C4-2B (cell line): ENCODE data around the gene SRGAP2.
"Not testable (repeated sequence)": the region's sequence is repeated elsewhere in the genome, so short reads cannot be mapped to it uniquely, and the experiment has no call there.

Experiments used
- H3K27ac ChIP-seq: fragments of 450-650 bp; 2 replicates; pipeline ENCODE4 v1.5.1; 2017

SRGAP2 gene

GRCh38 chr1:206202789-206203363 lies 465 bp upstream of the SRGAP2 start, which contains the start of gene FAM72A:
Gene FAM72A, minus strand, starts transcription at chr1:206202839. Its CDS starts 814 bp downstream, at chr1:206202025.
- not testable (repeated sequence) for H3K27ac ChIP-seq

DNA sequence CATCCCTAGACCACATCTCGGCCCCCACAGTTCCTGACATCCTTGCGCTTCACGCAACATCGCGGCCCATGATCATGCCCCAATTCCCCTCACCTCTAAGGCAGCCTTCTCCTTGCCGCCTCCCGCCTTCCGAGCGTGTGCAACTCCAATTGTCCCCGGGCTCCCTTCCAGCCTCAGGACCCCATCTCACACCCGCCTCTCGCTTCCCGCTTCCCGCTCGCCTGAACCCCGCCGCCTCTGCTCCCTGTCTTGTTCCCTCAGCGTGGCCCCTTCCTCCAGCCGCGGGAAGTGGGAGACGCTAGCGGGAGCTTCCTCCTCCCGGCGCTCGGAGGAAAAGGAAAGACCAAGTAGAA lies 794 bp downstream of the SRGAP2 start:
- not testable (repeated sequence) for H3K27ac ChIP-seq

DNA sequence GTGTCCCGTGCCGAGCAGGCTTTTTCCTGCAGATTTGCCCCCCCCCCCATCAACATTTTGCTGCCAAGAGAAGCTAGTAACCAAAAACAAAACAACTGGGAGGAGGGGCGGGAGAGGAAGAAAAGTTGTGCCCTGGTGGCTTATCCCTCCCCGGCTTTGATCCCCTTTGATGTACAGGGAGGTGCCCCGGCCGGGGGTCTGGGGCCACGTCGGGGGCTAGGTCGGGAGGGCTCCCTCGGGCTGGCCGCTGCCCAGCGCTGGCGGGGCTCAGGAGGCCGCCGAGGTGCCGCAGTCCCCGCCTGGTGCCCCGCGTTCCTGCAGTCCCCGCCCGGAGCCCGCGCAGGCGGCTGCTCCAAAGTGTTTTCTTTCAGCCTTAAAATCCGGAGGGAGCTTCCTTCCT lies 1.5 kb downstream of the SRGAP2 start:
- H3K27ac ChIP-seq: not testable (repeated sequence)

DNA sequence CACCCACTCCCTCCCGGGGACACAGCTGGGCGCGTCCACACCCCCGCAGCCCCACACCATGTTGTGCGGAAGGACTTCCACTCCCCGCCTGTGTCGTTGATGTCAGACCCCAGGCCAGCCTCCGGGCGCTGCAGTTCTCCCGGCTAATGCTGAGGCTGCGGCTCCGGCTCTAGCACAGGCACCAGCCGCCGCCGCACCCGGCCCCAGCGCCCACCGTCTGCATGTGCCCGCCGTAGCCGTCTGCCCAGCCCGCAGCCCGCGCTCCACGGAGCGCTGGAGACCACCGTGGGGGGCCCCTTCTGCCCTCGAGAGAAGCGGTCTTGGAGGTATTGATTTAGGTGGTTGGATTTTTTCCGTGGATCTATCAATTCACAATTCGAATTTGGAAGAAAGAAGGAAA lies 2.2 kb downstream of the SRGAP2 start:
- H3K27ac ChIP-seq: not testable (repeated sequence)

- H3K27ac ChIP-seq: not testable (repeated sequence)
These were observed 7.5 kb downstream of the SRGAP2 start for GRCh38 chr1:206210802-206211201.

DNA sequence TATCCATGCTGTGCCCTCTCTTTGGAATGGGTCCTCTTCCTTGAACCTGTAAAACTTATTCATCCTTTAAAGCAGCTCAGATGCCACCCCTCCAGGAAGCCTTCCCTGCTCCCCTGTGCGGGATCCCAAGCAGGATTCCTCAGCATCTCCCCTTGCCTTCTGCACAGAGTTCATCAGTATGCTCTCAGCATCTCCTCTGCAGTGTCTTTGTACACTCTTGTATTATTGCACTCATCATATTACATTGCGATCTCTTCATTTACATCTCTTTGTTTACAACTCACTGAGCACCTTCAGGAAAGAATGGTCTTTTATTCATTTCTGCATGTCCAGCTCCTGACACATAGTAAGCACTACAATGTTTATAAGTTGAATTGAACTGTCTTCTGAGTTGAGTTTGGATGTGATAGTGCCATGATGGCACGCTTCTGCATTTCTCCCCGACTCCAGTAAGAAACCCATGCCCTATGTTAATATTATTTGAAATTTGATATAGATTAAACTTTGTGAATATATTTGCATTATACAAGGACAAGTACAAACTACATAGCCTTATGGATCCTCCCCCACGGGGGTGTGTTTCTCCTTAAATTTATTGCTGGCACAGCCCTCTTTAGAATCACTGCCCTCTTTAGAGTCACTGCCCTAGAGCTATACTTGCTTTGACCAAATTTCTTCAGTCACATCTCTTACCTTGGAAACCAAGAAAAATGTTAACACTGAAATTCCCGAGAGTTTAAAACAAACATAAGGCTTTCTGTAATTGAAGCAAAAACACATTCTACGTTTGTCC lies 12.5 kb downstream of the SRGAP2 start:
- not testable (repeated sequence) for H3K27ac ChIP-seq

- not testable (repeated sequence) for H3K27ac ChIP-seq
These were observed 14.9 kb downstream of the SRGAP2 start for GRCh38 chr1:206218285-206218684.

DNA sequence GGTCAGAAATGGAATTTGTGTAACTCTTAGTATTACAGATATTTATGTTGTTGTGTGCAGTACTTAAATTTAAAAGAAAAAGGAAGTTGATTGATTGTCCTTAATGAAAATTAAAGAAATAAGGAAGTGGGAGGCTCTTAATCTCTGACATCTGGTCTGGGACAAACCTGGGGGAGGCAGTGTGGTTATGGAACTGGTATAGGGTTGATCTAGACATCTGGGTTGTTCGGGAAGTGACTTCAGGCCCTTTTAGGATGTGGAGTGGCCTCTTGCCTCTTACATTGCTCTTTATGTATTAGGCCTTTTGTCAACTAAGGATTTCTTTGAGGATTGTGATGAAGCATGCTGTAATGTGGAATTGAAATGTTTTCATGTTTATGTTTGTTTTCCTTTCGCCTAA lies 15.4 kb downstream of the SRGAP2 start:
- not testable (repeated sequence) for H3K27ac ChIP-seq

- H3K27ac ChIP-seq: not testable (repeated sequence)
These were observed 16.4 kb downstream of the SRGAP2 start for GRCh38 chr1:206219514-206220331.

GRCh38 chr1:206220332-206221000 lies 17.1 kb downstream of the SRGAP2 start:
- not testable (repeated sequence) for H3K27ac ChIP-seq

DNA sequence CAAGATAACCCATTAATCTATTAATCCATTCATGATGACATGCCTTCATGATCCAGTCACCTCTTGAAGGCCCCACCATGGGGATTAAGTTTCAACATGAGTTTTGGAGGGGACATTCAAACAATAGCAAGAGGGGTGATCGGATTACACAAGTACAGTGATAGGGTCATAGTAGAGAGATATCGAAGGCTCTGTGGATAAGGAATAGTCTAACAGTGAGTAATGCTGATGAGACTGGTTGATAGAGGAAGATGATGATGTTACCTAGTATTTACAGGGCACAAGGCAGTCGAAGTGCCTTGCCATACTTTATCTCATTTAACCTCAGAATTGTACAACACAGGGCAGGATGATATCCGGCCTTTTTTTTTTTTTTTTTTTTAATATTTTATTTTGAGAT lies 18.2 kb downstream of the SRGAP2 start:
- H3K27ac ChIP-seq: not testable (repeated sequence)

- H3K27ac ChIP-seq: not testable (repeated sequence)
These were observed 20.9 kb downstream of the SRGAP2 start for GRCh38 chr1:206224190-206224776.

- H3K27ac ChIP-seq: not testable (repeated sequence)
These were observed 22.0 kb downstream of the SRGAP2 start for GRCh38 chr1:206225386-206225785.

DNA sequence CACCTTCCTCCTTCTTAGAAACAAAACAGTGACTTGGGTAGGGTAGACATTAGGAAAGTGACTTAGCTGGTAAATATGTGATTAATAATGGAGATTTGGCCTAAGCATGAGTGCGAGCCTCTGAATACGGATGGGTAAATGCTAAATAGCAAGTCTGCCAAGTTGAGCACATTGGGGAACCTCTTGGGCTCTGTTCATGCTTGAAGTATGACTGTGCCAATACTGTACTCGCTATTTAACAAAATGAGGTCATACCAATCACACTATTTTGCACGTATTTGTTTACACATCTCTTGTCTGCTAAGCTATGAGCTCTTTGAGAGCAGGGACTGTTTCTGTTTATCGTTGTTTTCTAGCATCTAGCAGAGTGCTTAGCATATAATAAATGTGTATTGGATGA lies 23.5 kb downstream of the SRGAP2 start:
- not testable (repeated sequence) for H3K27ac ChIP-seq

DNA sequence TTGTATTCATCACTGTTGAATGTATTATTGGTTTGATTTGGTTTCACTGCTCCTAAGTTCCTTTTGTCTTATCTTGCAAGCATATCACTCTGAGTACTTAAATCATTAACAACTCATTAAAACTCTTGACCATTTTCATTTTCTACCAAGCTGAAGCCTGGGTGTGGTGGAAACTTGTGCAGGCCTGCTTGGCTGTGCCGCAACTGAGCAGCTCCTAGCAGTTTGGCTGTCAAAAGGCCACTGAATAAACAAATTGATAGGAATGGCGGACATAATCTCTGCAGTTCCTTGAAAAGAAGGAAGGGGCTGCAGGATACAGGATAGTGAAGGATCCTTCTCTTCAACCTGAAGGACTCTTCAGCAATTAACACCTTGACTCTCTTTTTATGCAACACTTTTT lies 25.9 kb downstream of the SRGAP2 start:
- H3K27ac ChIP-seq: not testable (repeated sequence)

- not testable (repeated sequence) for H3K27ac ChIP-seq
These were observed 28.6 kb downstream of the SRGAP2 start for GRCh38 chr1:206231989-206232388.

DNA sequence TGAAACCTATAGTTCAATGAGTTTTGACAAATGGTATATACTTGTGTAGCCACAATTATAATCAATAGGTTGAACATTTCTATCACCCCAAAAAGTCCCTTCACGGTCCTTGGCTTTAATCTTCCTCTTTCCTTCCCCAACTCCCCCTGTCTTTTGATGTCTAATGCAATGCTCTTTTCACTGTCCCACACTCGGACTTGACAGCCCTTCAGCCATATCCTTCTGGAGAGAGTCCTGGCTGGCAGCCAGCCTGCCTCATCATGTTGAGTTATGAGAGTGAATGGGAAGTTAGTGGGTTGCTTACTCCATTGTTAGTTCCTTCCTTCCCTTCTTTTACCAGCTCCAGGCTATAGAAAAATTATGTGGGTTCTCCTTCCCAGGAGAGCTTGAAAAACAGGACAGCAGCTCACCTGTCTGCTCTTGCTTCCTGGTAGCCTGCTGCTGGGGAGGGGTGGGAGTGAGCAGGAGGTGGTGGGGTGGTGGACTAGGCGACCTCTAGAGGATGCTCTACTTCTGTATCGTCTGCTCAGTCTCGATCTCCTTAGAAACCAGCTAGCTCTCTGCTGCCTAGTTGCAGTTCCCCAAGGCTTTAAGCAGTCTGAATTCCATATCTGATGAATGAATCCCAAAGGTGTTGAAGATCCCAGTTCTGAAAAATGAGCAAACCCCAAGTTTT lies 29.8 kb downstream of the SRGAP2 start:
- H3K27ac ChIP-seq: not testable (repeated sequence)

DNA sequence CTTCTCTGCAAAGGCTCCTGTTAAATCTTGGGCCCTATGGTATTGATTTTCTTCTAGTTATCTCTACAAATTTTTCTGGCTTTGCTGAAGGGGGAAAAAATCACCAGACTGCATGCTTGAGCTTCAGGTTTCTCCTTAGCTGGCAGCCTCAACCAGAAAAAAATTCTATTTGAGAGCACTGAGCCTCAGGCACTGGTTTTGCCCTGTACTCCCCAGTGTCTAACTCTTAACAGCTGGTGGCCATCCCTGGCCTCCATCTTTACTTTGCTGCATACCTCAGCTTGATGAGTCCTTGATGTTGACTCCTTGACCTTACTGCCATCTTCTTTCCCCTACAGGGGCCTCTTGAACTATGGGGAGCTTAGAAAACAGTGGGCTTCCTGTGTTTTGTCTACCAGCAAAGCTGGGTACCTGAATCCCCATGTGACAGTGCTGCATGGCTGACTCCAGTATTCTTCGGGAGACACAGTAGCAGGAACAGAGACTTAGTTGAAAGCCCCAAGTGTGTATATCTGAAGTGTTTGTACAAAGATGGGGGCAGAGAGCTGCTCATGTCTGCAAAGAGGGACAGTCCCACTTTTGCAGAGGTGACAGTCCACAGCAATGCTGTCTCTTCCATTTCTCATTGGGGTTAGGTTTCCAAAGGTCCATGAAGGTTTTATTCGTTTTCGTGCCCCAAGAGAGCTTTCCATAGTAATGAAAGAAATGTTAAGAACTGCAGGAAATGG lies 31.0 kb downstream of the SRGAP2 start:
- not testable (repeated sequence) for H3K27ac ChIP-seq

DNA sequence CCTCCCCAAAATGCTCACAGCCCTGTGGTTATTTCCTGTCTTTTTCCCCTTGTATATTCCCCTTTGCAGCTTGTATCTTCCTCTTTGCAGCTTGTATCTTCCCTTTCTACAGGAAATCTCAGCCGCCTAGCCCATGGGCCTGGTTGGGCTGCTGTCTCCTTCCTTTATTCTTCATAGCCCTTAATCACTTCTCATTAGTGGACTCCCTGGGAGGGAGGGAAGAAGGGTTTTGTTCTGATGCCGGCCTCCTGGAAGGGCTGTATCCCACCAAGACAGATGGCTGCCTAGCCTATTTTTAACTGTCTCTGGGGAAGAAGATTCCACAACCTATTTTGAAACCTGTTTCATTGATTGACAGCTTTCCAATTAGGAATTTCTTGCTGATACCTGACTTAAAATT lies 31.8 kb downstream of the SRGAP2 start:
- H3K27ac ChIP-seq: not testable (repeated sequence)

DNA sequence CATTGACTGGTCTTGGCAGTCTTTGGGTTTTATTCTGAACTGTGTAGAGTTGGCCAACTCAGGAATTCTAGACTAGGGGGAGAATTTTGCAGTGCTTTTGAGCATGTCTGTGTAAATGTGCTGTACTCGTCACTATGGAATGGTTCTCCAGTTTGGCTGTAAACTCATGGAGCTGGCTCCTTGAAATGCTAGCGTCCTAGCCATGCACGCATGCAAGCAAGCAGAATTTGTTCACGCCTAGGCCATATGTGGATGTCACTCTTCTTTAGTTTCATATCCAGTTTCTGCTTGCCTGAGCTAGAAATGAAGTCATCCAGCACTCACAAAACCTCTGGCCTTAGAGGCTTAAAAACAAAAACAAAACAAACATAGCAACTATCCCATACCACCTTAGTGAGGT lies 36.9 kb downstream of the SRGAP2 start:
- not testable (repeated sequence) for H3K27ac ChIP-seq

- H3K27ac ChIP-seq: not testable (repeated sequence)
These were observed 40.0 kb downstream of the SRGAP2 start for GRCh38 chr1:206243335-206243734.
